Umbilical cord (tissue), 2 donors: ENCODE data around the gene SCGB2B2. TPM values are rescaled to one million over a fixed set of nuclear protein-coding genes. Genes with fewer than 3 reads are reported as not detected.
"Not testable (repeated sequence)": the region's sequence is repeated elsewhere in the genome, so short reads cannot be mapped to it uniquely, and the experiment has no call there.

Source experiments
- DNase-seq: peaks from one replicate; pipeline ENCODE4 v3.0.0-alpha.2; 2015; ENCODE audit warnings: low spot score
- total RNA-seq: library from RNA; depleted of rRNA; stranded (reverse); fragments of >200 nt; gene quantifications from one replicate; pipeline ENCODE4 v1.2.3, GENCODE V29; 2014; ENCODE audit warnings: low replicate concordance; ENCODE audit not compliant: insufficient read depth

SCGB2B2 gene, protein sequence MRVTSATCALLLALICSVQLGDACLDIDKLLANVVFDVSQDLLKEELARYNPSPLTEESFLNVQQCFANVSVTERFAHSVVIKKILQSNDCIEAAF
- total RNA-seq: not detected

DNA sequence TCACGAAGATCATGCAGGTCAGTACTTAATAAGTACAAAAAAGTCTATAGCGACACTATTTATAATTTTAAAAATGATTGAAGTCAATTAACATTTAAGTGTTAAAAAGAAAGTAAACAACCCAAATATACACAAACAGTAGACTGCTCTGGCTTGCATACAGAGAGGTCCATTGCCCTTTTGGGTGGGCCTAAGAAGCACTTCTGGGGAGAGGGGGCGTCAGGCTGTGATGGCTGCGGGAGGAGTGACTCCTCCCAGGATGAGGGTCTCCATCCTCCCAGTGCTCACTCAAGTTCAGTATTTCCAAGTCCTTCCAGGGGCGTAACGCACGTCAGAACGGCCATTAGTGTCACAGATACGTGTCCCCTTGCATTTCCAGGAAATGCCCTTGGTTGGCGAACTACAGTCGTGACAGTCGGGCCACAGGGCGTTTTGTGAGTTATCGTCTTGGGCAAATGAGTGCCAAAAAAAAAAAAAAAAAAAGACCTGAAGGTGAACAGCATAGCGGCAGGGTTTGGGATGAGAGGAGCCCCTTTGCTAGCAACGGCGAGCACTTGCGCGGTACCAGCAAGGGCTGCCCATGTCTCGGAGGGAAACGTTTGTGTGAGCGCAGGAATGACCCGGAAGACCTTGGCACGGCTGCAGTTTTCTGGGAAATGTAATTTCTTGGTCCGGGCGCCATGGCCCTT lies at the start of gene SCGB2B2:
Gene SCGB2B2, minus strand, starts transcription at position 463 of the 689 bp plus-strand sequence. CDS start 82,596 bp downstream, outside the sequence.
- DNase-seq: peak; percentile 96

DNA sequence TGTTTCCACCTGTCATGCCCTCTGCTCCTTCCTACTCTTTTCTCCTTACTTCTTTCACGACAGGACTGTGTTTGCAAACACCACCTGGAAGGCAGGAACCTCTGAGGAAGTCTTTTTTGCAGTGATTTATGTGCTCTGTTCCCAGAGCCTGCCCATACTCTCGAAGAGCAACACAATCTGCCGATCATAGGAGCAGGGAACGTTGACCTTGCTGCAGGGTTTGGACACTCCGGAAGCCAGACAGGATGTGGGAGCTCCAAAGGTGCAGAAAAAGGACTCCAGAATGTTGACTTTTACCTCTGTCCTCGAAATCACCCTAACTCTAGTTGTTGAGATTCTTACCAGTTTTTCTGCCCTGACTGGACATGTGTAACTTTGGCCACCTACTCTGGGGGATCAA lies 48.4 kb upstream of the SCGB2B2 start:
- no peak for DNase-seq

DNA sequence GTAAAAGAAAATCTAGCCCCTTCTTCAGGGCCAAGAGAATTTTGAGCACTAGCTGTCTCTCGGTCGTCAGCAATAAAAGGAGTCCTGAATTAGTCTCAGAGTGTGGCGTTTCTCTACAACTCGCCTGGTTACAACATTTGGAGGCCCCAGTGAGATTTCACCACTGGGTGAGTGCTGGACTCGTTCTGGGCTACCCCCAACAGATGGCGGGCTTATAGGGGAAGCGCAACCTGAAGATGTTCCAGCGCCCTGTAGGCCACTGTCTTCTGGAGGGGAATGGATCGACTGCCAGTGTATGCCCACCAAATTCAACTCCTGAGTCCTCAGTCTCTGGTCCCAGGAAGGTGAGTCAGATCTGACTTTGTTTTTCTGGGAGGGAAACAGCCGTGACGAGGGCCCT lies 45.4 kb upstream of the SCGB2B2 start:
- DNase-seq: no peak

DNA sequence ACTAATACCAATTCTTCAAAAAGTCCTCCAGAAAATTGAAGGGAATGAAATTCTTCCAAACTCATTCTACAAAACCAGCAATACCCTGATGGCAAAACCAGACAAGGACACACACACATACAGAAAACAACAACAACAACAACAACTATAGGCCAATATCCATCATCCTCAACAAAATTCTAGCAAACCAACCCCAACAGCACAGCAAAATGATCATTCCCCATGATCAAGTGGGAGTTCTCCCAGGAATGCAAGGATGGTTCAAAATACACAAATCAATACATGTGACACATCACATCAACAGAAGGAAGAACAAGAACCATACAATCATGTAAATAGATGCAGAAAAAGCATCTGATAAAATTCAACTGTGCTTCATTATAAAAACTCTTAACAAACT lies 38.4 kb upstream of the SCGB2B2 start:
- DNase-seq: no peak

DNA sequence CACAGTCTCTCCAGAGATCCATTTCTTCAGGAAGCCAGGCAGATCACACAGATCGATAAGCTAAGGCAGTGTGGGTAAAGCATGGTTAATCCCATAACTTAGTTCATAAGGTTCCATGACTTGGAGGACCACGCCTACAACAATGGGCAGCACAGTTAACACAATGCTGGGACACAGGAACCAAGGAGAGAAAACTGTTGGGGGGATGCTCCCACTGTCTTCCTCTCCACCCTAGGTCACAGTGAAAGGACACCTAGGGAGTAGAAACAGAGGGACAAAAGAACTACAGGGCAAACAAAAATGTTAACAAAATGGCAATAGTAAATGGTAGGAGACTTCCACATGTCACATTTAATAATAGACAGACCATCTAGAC lies 36.3 kb upstream of the SCGB2B2 start:
- no peak for DNase-seq

DNA sequence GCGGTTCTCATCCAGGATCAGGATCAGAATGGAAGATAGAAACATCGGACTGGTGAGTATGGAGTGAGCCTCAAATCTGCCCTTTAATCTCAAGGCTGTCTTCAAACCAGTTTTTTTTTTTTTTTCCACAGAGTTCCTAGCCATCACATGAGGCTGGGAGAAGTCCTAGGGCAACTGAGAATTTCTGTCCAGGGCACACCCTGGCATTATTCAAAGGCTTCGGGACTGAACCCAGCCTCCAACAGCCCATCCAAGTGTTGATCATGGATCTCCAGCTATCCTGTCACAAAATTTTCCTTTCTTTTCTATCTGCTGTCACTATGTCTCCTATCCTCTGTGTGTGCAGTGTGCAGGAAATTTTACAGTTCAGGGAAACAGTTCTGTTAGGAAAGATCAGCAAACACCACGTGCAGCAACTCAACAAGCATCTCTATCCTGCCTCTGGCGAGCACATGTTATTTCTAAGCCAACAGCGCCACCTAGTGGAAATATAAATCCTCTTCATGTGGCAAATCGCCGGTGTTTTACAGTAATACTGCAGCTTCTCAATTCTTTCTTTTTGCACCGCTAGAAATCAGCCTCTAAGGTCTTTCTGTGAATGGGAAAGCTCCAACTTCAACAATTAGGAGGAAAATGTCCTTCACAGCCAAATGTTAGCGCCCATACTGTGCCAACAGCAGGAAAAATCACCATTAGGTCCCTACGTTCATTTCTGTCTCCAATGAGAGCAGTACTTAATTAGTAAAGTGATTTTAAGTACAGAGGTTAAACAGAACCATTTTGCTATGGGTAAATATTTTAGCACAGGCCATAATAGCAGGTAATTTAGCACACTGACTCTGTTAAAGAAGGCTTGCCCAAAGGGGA lies 35.7 kb upstream of the SCGB2B2 start:
- DNase-seq: peak; percentile 28

DNA sequence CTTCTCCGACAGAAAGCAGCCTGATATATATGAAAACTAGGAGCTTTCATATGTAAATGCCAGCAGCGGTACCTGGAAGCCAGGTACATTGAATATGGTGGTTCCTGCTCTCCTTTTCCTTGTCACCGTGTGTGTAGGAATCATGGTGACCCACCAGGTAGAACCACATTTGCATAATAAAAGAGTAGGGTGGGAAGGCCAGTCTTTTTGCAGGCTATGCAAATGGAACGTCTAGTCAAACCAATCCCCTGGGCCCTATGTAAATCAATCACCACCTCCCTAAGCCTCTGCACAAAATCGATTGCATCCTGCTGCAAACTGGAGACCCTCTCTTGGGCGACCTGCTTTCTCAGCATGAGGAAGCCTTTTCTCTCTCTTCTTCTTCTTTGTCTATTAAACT lies 34.9 kb upstream of the SCGB2B2 start:
- no peak for DNase-seq

DNA sequence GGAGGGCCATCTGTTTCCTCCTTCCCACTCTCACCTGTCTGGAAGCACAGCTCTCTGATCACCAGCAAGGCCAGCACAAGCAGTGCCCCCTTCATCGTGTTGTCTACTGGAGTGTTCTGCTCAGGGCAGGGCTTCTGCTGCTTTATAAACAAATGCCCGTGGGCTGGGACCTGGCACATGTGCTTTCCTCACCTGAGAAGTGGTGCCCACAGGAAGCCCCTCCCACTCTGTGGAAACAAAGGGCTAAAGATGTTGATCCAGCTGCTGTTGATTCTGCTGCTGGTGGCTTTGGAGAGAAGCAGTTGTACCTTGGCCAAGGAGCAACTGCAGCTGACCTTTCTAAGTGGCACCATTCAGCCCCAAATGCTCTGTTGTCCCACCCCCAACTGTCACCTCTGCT lies 30.7 kb upstream of the SCGB2B2 start:
- DNase-seq: no peak

DNA sequence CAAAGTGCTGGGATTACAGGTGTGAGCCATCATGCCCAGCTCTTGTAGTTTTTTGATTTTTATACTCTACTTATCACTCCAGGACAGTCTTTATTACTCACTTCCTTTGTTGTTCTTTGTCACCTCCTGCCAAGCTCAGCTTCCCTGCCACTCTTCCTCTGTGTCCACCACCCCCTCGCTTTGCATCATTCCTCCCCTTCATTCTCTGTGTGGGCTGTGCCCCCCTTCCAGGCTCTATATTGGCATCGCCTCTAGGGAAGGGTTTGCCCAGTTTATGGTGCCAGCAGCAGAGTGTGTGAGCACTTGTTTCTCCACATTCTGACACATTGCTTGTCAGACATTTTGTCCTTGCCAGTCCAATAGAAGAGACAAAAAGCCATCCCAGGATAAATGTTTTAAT lies 15.6 kb upstream of the SCGB2B2 start:
- DNase-seq: no peak

DNA sequence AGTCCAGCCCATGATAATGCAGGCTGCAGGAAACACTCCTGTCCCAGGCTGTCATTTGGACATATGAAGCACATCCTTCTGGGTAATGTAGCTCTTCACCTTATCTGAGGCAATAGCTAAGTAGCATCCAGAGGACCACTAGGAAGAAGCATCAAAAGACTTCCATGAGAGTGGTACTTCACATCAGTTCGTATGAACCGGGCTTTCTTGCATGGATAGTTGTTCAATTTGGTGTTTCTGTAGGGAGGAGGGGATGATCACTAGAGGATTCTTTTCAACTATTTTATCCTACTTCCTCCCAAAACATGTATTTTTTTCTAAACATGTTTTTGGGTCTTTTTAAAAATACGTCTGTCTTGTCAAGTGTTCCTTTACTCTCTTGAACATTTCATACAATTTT lies 13.4 kb upstream of the SCGB2B2 start:
- DNase-seq: no peak

DNA sequence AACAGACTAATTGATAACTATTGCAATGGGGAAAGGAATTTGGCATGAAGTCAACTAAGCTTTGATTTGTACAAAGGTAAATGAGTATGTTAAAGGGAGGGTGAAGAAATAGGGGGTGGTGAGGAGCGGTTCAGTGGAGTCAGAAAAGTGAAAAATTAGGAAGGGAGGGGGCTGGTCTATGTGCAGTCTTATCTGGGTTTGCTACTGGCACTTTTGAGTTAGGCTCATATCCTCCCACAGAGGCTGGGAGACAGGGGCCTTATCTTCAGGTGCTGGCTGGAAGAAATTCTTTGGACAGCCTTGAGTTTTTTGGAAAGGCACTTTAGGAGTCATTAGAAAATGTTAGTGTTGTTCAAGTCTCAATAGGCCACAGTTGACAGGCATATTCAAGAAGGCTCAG lies 11.6 kb upstream of the SCGB2B2 start:
- no peak for DNase-seq

DNA sequence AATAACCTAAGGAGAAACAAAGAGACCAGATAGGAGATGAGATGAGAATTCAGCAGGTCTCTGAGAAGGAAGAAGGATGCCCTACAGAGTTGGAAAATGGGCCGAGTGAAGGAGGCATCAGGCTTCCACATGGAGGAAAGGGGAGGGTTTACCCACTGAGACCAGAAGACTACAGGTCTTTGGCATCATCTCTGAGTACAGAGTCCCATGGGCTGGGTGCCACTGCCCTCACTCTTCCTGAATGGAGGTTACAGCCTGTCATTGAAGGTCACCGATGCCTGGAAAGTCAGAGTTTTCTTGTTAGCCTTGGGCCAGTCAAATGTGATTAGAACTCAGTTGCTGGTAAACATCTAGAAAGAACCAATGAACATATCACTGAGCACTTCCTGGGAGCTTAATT lies 10.4 kb upstream of the SCGB2B2 start:
- no peak for DNase-seq

DNA sequence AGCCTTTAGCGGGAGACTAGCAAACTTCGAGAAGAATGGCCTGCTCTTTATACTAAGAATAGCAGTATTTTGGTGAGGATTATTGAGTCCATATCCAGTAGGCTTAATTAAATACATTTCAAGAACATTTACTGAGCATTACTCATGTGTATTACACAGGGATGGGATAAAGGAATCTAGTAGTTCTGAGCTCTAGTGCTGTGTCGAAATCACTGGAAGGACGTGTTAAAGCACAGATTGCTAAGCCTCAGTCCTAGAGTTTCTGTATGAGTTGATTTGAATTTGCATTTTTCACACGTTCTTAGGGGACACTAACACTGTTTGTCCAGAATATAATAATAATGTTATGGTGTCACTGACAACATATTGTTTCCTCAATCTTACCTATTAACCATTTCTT lies 9.5 kb upstream of the SCGB2B2 start:
- DNase-seq: no peak

DNA sequence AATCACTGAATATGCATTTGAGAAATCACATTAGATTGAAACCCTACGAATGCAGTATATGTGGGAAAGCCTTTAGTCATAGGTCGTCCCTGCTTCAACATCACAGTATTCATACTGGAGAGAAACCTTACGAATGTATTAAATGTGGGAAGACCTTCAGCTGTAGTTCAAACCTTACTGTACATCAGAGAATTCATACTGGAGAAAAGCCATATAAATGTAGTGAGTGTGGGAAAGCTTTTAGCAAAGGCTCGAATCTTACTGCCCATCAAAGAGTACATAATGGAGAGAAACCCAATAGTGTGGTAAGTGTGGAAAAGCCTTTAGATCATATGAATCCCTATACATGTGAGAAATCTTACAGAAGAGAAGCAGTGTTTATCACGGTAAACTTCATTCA lies 8.3 kb upstream of the SCGB2B2 start:
- not testable (repeated sequence) for DNase-seq

DNA sequence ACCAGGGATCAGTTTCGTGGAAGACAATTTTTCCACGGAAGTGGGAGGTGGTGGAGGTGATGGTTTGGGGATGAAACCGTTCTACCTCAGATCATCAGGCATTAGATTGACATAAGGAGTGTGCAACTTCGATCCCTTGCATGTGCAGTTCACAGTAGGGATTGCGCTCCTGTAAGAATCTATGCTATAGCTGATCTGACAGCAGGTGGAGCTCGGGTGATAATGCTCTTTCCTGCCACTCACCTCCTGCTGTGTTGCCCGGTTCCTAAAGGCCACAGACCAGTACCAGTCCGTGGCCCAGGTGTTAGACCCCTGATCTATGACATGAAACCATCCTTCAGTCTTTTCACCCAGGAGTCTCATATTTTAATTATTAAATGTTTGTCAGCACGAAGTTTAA lies 4.5 kb upstream of the SCGB2B2 start:
- no peak for DNase-seq

DNA sequence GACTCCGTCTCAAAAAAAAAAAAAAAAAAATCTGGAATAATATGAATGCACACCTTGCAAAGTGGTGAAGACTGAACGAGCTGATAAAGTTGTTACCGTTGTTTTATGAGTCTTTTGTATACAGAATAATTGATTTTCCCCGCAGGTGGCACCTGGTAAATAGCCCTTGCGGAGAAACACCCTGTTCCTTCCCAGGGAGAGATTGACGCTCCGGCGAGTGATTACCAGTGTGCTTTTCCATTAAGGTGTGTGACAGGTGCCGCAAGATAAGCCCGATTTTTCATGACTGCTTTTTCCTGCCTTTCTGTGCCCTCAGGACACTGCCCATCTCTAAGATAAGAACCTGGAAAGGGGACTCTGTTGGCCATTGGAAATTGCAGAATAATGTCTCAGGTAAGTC lies 1.5 kb upstream of the SCGB2B2 start:
- no peak for DNase-seq

DNA sequence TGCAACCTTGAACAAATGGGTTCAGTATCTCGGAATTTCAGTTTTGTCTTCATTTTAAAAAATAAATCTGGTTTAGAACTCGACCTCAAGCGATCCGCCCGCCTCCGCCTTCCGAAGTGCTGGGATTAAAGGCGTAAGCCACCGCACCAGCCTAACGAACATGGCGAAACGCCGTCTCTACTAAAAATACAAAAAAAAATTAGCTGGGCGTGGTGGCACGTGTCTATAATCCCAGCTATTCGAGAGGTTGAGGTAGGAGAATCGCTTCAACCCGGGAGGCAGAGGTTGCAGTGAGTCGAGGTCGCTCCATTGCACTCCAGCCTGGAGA lies 1.1 kb upstream of the SCGB2B2 start:
- DNase-seq: no peak

DNA sequence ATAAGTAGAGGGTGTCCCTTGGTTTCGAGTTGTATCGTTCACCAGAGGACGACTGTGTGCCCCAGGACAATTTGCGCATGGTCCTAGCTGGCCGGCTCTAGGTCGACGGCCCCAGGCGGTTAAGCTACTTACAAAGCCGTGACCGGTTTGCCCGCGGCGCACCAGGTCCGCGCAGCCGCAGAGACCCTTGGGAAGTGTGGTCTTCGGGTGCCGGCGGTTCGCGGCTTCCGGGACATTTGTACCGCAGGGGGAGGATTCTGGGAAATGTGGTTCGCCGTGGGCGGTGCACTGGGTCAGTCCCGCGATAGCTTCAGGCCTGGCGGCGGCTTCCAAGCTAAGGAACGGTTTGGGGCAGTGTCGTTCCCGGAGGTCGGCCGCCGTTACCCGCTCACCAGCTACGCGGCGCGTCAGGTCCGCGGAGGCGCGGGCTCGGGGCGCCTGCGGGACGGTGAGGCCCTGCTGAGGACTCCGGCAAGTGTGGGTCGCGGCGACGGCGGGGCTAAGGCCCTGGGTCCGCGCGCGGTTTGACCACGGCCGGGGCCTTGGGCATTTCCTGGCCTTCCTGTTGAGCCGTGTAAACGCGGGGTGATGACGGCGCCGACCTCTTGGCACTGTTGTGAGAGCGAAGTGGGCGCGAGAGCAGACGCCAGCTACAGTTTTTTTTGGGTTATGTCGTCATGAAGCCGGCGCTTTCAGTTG lies 576 bp upstream of the SCGB2B2 start, which contains the start of gene ZNF302:
Gene ZNF302, plus strand, starts transcription at position 293 of the 699 bp plus-strand sequence. CDS start 1,127 bp downstream, outside the sequence.
- DNase-seq: peak; percentile 99

DNA sequence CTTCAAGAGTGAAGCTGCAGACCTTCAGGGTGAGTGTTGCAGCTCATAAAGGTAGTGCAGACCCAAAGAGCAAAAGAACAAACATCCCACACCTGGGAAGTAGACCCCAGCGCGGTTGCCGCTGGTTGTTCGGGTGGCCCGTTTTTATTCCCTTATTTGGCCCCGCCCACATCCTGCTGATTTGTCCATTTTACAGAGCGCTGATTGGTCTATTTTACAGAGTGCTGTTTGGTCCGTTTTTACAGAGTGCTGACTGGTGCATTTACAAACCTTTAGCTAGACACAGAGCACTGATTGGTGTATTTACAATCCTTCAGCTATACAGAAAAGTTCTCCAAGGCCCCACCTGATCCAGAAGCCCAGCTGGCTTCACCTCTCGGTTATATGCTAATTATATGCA lies 1.0 kb downstream of the SCGB2B2 start:
- DNase-seq: no peak

DNA sequence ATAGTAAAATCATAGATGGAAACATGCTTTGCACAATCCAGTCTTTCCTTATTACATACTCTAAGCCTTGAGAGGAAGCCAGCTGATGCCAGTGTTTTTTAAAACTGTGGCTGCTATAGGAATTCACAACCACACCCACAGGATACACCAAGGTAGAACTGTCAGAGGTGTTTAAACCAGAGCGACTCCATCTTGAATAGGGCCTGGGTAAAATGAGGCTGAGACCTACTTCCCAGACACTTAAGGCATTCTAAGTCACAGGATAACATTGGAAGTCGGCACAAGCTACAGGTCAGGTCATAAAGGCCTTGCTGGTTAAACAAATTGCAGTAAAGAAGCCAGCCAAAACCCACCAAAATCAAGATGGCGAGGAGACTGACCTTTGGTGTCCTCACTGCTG lies 1.7 kb downstream of the SCGB2B2 start:
- no peak for DNase-seq

DNA sequence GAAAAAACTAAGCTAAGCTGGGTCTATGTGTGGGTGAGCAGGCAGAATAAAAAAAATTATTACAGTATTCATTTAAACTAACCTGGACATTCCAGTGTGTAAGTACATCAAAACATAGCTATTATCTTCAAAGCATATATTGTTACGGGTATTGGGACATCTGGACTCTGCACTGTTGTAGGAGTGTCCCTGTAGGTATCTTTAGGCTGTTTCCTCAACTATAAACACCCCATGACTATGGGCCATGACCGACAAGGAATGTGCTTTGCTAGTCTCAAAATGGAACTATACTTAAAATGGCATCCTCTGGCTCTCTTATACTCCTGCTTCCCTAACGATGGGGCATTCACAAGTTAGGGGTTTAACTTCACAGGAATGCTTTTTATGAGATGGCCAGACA lies 3.4 kb downstream of the SCGB2B2 start:
- DNase-seq: no peak

DNA sequence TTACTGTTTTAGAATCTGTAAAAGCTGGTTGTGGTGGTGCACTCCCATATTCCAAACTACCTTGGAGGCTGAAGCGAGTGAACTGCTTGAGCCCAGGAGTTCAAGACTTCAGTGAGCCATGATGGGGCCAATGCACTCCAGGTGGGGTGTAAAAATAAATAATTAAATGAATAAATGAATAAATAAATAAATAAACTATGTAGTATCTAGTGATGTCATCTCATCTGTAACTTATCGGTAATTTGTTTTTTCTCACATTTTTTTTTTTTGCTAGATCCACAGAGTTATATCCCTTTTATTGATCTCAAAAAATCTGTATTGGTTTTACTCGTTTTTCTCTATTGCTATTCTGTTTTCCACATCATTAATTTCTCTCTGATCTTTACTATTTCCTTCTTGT lies 5.0 kb downstream of the SCGB2B2 start:
- DNase-seq: no peak
